Lung (tissue), 12 donors: ENCODE results near the gene POU5F1. TPM values are rescaled to one million over a fixed set of nuclear protein-coding genes. Genes with fewer than 3 reads are reported as not detected.
"Not testable (repeated sequence)": the region's sequence is repeated elsewhere in the genome, so short reads cannot be mapped to it uniquely, and the experiment has no call there.

Source experiments
- ATAC-seq: fragments of 200-7000 bp; cut with Tn5 transposase; one replicate; pipeline ENCODE4 v1.9.1; 2020; ENCODE audit warnings: moderate number of reproducible peaks; ENCODE audit not compliant: insufficient read depth, low FRiP score
- DNase-seq, 3 donors: peaks; one replicate each; pipeline ENCODE4 v3.0.0-alpha.2; 2013 to 2017
- H3K27ac ChIP-seq, 2 donors: one replicate each; pipeline ENCODE4 v1.5.1; 2013; ENCODE audit warnings: mild to moderate bottlenecking in 2 of 2, moderate library complexity in 2 of 2, control low read depth in 1 of 2, inconsistent platforms in 1 of 2, low read depth in 1 of 2, low read length in 1 of 2
- H3K27me3 ChIP-seq, 3 donors: one replicate each; pipeline ENCODE4 v1.5.1; 2013; ENCODE audit warnings: low read length in 2 of 3; ENCODE audit not compliant: control insufficient read depth in 3 of 3, insufficient read depth in 3 of 3
- H3K36me3 ChIP-seq, 4 donors: one replicate each; pipeline ENCODE4 v1.5.1; 2013; ENCODE audit warnings: low read length in 4 of 4, mild to moderate bottlenecking in 1 of 4, moderate library complexity in 1 of 4; ENCODE audit not compliant: control insufficient read depth in 4 of 4, insufficient read depth in 4 of 4
- H3K4me1 ChIP-seq, 5 donors: one replicate each; pipeline ENCODE4 v1.5.1; 2013; ENCODE audit warnings: low read length in 5 of 5, mild to moderate bottlenecking in 2 of 5, moderate library complexity in 1 of 5; ENCODE audit not compliant: control insufficient read depth in 5 of 5, insufficient read depth in 5 of 5
- H3K4me3 ChIP-seq: one replicate; pipeline ENCODE4 v1.5.1; 2013; ENCODE audit warnings: mild to moderate bottlenecking, control low read depth, moderate library complexity
- H3K9ac ChIP-seq, 2 donors: one replicate each; pipeline ENCODE4 v1.5.1; 2013; ENCODE audit warnings: low read length in 2 of 2, control low read depth in 1 of 2; ENCODE audit not compliant: insufficient read depth in 1 of 2
- H3K9me3 ChIP-seq, 4 donors: one replicate each; pipeline ENCODE4 v1.5.1; 2013; ENCODE audit warnings: low read length in 3 of 4, mild to moderate bottlenecking in 1 of 4, moderate library complexity in 1 of 4; ENCODE audit not compliant: control insufficient read depth in 4 of 4, insufficient read depth in 3 of 4
- CTCF ChIP-seq: IDR thresholded peaks from 2 replicates; pipeline ENCODE4 v1.5.1; 2012; ENCODE audit warnings: mild to moderate bottlenecking; ENCODE audit errors: control extremely low read depth, extremely low read depth
- WGBS, 2 donors: extraction: QIAGEN DNeasy Blood & Tissue Kit; methylation state at CpG; one replicate each; pipeline ENCODE4 v1.1.7; 2013; 5-methylcytosine and 5-hydroxymethylcytosine counted together
- polyA plus RNA-seq, 2 donors: library from polyadenylated mRNA; stranded (reverse); fragments of 200-250 nt; gene quantifications; one replicate each; pipeline ENCODE4 v1.2.1, GENCODE V29; 2013
- total RNA-seq, 2 donors: library from RNA; depleted of rRNA in 1 of 2; stranded (reverse); fragments of >200 nt in 1 of 2; gene quantifications; one replicate each; pipeline ENCODE4 v1.2.1, GENCODE V29; 2014 to 2021
- donor health status: control.
- donor health status: control.
- donor health status: Bipolar disorder and iron deficiency.
- donor health status: healthy.
- donor health status: DM: yes; HTN: yes; CAD: no.

Gene POU5F1
- total and polyA plus RNA-seq, 4 donors, result 1.5 to 19.5 (median 2.4) TPM

GRCh38 chr6:31197559-31198305, 27.2 kb upstream of the POU5F1 start:
- H3K4me3 ChIP-seq, result peak overlapping the region; percentile 66
- TF ChIP-seq CTCF, result no peak
- H3K36me3 ChIP-seq, result no peaks in the 10 kb centered on the region
- H3K27me3 ChIP-seq, result no peaks in the 10 kb centered on the region
- peaks cover 0 to 18% (median 0%) of the 10 kb centered on the region in 5 donors for H3K4me1 ChIP-seq
- 0 to 1% methylated on average over 45 of the region's 45 CpGs for WGBS, 2 donors
- H3K9me3 ChIP-seq, result peaks cover 0 to 3% (median 0%) of the 10 kb centered on the region in 4 donors
- H3K27ac ChIP-seq, result peak overlapping the region; percentile 94 to 98
- ATAC-seq (peak; percentile 83), DNase-seq (peak; percentile 79 to 86 (median 85))
- H3K9ac ChIP-seq, result peak overlapping the region; percentile 46 to 78

- not testable (repeated sequence) for ATAC-seq, DNase-seq, H3K4me3 ChIP-seq, H3K9me3 ChIP-seq, H3K4me1 ChIP-seq, H3K27me3 ChIP-seq, H3K36me3 ChIP-seq
- WGBS, 2 donors, result 75 to 80% methylated on average over 25 of the region's 25 CpGs
- H3K9ac ChIP-seq, result peak overlapping the region in 1 of 2 donors; percentile 78
- H3K27ac ChIP-seq, result peak overlapping the region in 1 of 2 donors; percentile 98
These were observed 26.0 kb upstream of the POU5F1 start for GRCh38 chr6:31196251-31197022.

GRCh38 chr6:31195308-31195979, 25.0 kb upstream of the POU5F1 start:
- not testable (repeated sequence) for H3K4me1 ChIP-seq, DNase-seq, H3K9me3 ChIP-seq, H3K4me3 ChIP-seq, H3K9ac ChIP-seq, H3K36me3 ChIP-seq, H3K27ac ChIP-seq, H3K27me3 ChIP-seq, ATAC-seq
- WGBS, 2 donors, result 92 to 96% methylated on average over 25 to 41 of the region's 41 CpGs

- Histone ChIP-seq H3K4me1 (peaks cover 0 to 7% (median 0%) of the 10 kb centered on the region in 5 donors), H3K9me3 (no peaks in the 10 kb centered on the region), H3K27ac (peak overlapping the region in 1 of 2 donors; percentile 65), H3K4me3 (no peak overlapping the region), H3K36me3 (no peaks in the 10 kb centered on the region), H3K27me3 (no peaks in the 10 kb centered on the region), H3K9ac (peak overlapping the region in 1 of 2 donors; percentile 32)
- ATAC-seq, result no peak
- no peak for TF ChIP-seq CTCF
- DNase-seq, result peak in 2 of 3 donors; percentile 57 to 73
- WGBS, 2 donors, result 43 to 45% methylated on average over 6 of the region's 6 CpGs
These were observed 23.8 kb upstream of the POU5F1 start for GRCh38 chr6:31194061-31194834.
